H9 (cell line): ENCODE measurements around the gene KRR1. TPM values are rescaled to one million over a fixed set of nuclear protein-coding genes. Genes with fewer than 3 reads are reported as not detected.

Experiments
- DNase-seq: peaks from one replicate; pipeline ENCODE4 v3.0.0-alpha.2; 2017
- H2AFZ ChIP-seq: one replicate; pipeline ENCODE4 v1.6.1; 2013; ENCODE audit warnings: mild to moderate bottlenecking, low read length, control low read depth, moderate library complexity
- H2AK5ac ChIP-seq: 2 replicates; pipeline ENCODE4 v1.6.1; 2013; ENCODE audit warnings: low read length, control low read depth, mixed read lengths; ENCODE audit not compliant: insufficient read length
- H2BK120ac ChIP-seq: one replicate; pipeline ENCODE4 v1.6.1; 2013; ENCODE audit warnings: low read depth, mild to moderate bottlenecking, low read length, control low read depth, inconsistent platforms; ENCODE audit not compliant: poor library complexity, severe bottlenecking
- H2BK12ac ChIP-seq: 2 replicates; pipeline ENCODE4 v1.6.1; 2013; ENCODE audit warnings: low read length, control low read depth, mixed read lengths, low read depth; ENCODE audit not compliant: insufficient read length
- H2BK15ac ChIP-seq: 2 replicates; pipeline ENCODE4 v1.6.1; 2013; ENCODE audit warnings: low read depth, low read length, control low read depth
- H2BK20ac ChIP-seq: one replicate; pipeline ENCODE4 v1.6.1; 2013; ENCODE audit warnings: low read depth, mild to moderate bottlenecking, low read length, control low read depth, inconsistent platforms; ENCODE audit not compliant: poor library complexity, severe bottlenecking
- H2BK5ac ChIP-seq: 2 replicates; pipeline ENCODE4 v1.6.1; 2013; ENCODE audit warnings: low read length, control low read depth, mixed read lengths; ENCODE audit not compliant: insufficient read length
- H3K14ac ChIP-seq: 2 replicates; pipeline ENCODE4 v1.6.1; 2013; ENCODE audit warnings: low read length, control low read depth; ENCODE audit not compliant: insufficient read depth
- H3K18ac ChIP-seq: 2 replicates; pipeline ENCODE4 v1.6.1; 2013; ENCODE audit warnings: low read depth, mild to moderate bottlenecking, mixed read lengths, low read length, control low read depth; ENCODE audit not compliant: insufficient read length
- H3K23ac ChIP-seq: 2 replicates; pipeline ENCODE4 v1.6.1; 2013; ENCODE audit warnings: low read length, control low read depth, mixed read lengths, low read depth; ENCODE audit not compliant: insufficient read length
- H3K23me2 ChIP-seq: 2 replicates; pipeline ENCODE4 v1.6.1; 2013; ENCODE audit warnings: low read depth, mild to moderate bottlenecking, mixed read lengths, low read length, control low read depth; ENCODE audit not compliant: insufficient read length, poor library complexity, severe bottlenecking
- H3K27ac ChIP-seq: 2 replicates; pipeline ENCODE4 v1.5.1; 2013; ENCODE audit warnings: low read length, control low read depth, mixed read lengths, low read depth; ENCODE audit not compliant: insufficient read length
- H3K27me3 ChIP-seq: 2 replicates; pipeline ENCODE4 v1.6.1; 2013; ENCODE audit warnings: low read length, control low read depth, inconsistent platforms; ENCODE audit not compliant: insufficient read depth
- H3K4ac ChIP-seq: 2 replicates; pipeline ENCODE4 v1.6.1; 2013; ENCODE audit warnings: low read depth, mild to moderate bottlenecking, control low read depth, inconsistent platforms, low read length, moderate library complexity
- H3K4me1 ChIP-seq: 2 replicates; pipeline ENCODE4 v1.6.1; 2013; ENCODE audit warnings: low read length, control low read depth, inconsistent platforms; ENCODE audit not compliant: insufficient read depth
- H3K4me2 ChIP-seq: 2 replicates; pipeline ENCODE4 v1.6.1; 2013; ENCODE audit warnings: low read length, control low read depth, mixed read lengths; ENCODE audit not compliant: insufficient read length, insufficient read depth
- H3K56ac ChIP-seq: 2 replicates; pipeline ENCODE4 v1.6.1; 2013; ENCODE audit warnings: low read depth, mild to moderate bottlenecking, mixed read lengths, low read length, control low read depth; ENCODE audit not compliant: insufficient read length
- H3K79me1 ChIP-seq: 2 replicates; pipeline ENCODE4 v1.6.1; 2013; ENCODE audit warnings: low read depth, mild to moderate bottlenecking, moderate library complexity, low read length, control low read depth, inconsistent platforms; ENCODE audit not compliant: insufficient read depth, poor library complexity, severe bottlenecking
- H3K79me2 ChIP-seq: 2 replicates; pipeline ENCODE4 v1.6.1; 2013; ENCODE audit warnings: low read length, control low read depth, inconsistent platforms; ENCODE audit not compliant: insufficient read depth
- H3K9ac ChIP-seq: 2 replicates; pipeline ENCODE4 v1.6.1; 2013; ENCODE audit warnings: low read length, control low read depth, mixed read lengths; ENCODE audit not compliant: insufficient read length; ENCODE audit errors: extremely low read depth
- H3K9me3 ChIP-seq: one replicate; pipeline ENCODE4 v1.6.1; 2013; ENCODE audit warnings: low read depth, low read length, inconsistent platforms; ENCODE audit not compliant: control insufficient read depth
- H3T11ph ChIP-seq: one replicate; pipeline ENCODE4 v1.6.1; 2013; ENCODE audit warnings: mild to moderate bottlenecking, low read length, control low read depth, inconsistent platforms
- H4K20me1 ChIP-seq: one replicate; pipeline ENCODE4 v1.6.1; 2013; ENCODE audit not compliant: control insufficient read depth, insufficient read length, insufficient read depth
- H4K5ac ChIP-seq: 2 replicates; pipeline ENCODE4 v1.6.1; 2013; ENCODE audit warnings: low read depth, mild to moderate bottlenecking, mixed read lengths, low read length, control low read depth; ENCODE audit not compliant: insufficient read length
- H4K8ac ChIP-seq: replicated peaks from 2 replicates; pipeline ENCODE4 v1.6.1; 2013; ENCODE audit warnings: low read length, control low read depth, mixed read lengths, low read depth; ENCODE audit not compliant: insufficient read length
- H4K91ac ChIP-seq: 2 replicates; pipeline ENCODE4 v1.6.1; 2013; ENCODE audit warnings: low read depth, mild to moderate bottlenecking, moderate library complexity, mixed read lengths, low read length, control low read depth; ENCODE audit not compliant: insufficient read length
- H3K27ac Mint-ChIP-seq, 3 experiments: 2 replicates in 2 of 3; 3 replicates in 1 of 3; pipeline ENCODE4 v1.8.0; 2020 to 2021; ENCODE audit warnings: mixed read lengths in 3 of 3, mild to moderate bottlenecking in 1 of 3, moderate library complexity in 1 of 3
- H3K27me3 Mint-ChIP-seq: 2 replicates; pipeline ENCODE4 v1.8.0; 2021; ENCODE audit warnings: low read depth, mild to moderate bottlenecking, moderate library complexity, mixed read lengths
- H3K36me3 Mint-ChIP-seq, 3 experiments: 2 replicates in 2 of 3; 3 replicates in 1 of 3; pipeline ENCODE4 v1.8.0; 2020 to 2021; ENCODE audit warnings: low read depth in 3 of 3, mixed read lengths in 3 of 3; ENCODE audit not compliant: insufficient read depth in 1 of 3
- H3K4me1 Mint-ChIP-seq, 2 experiments: 2 replicates each; pipeline ENCODE4 v1.8.0; 2020; ENCODE audit warnings: mixed read lengths in 2 of 2
- H3K4me3 Mint-ChIP-seq, 2 experiments: 2 replicates in 1 of 2; 3 replicates in 1 of 2; pipeline ENCODE4 v1.8.0; 2020 to 2021; ENCODE audit warnings: mild to moderate bottlenecking in 2 of 2, mixed read lengths in 2 of 2, moderate library complexity in 1 of 2
- H3K9me3 Mint-ChIP-seq, 2 experiments: 2 replicates in 1 of 2; 3 replicates in 1 of 2; pipeline ENCODE4 v1.8.0; 2020; ENCODE audit warnings: mild to moderate bottlenecking in 2 of 2, mixed read lengths in 2 of 2, moderate library complexity in 1 of 2
- CTCF ChIP-seq: fragments of 200-600 bp; sonication (generic); conservative IDR thresholded peaks from 3 replicates; pipeline ENCODE4 v1.8.0; 2021; ENCODE audit warnings: antibody characterized with exemption, mild to moderate bottlenecking
- WGBS: extraction: QIAGEN DNeasy Blood & Tissue Kit; methylation state at CpG from one replicate; pipeline ENCODE4 v1.1.7; 2013; ENCODE audit warnings: missing lambda C conversion rate, low lambda C conversion rate, mixed read lengths; ENCODE audit not compliant: insufficient read length; ENCODE audit errors: extremely low coverage; 5-methylcytosine and 5-hydroxymethylcytosine counted together
- total RNA-seq: library from RNA; stranded (reverse); gene quantifications from 2 replicates; pipeline ENCODE4 v1.2.1, GENCODE V29; 2021

KRR1 gene
- total RNA-seq, 1 experiment from 2014 or later = 88.9 TPM

GRCh38 chr12:75444429-75445136 lies 66.8 kb downstream of the KRR1 start:
- no peak overlapping the region for H3K18ac ChIP-seq
- no peak overlapping the region for H3K4ac ChIP-seq
- H3K23me2 ChIP-seq = no peaks in the 10 kb centered on the region
- no peak overlapping the region for H3K23ac ChIP-seq
- H2AK5ac ChIP-seq = no peak overlapping the region
- no peak for TF ChIP-seq CTCF
- Mint-ChIP-seq H3K27ac (peak overlapping the region in 1 of 3 experiments; percentile 82; a peak in 2 of 7 replicates), H3K27me3 (no peaks in the 10 kb centered on the region; the same call in 1 of the 2 replicates), H3K9me3 (peaks cover 10 to 19% of the 10 kb centered on the region in 2 experiments), H3K4me1 (peaks cover 2 to 4% of the 10 kb centered on the region in 2 experiments; a peak in 1 of 4 replicates), H3K4me3 (no peak overlapping the region), H3K36me3 (peaks cover 6 to 17% (median 15%) of the 10 kb centered on the region in 3 experiments)
- no peak overlapping the region for H4K8ac ChIP-seq
- no peak overlapping the region for H3K4me2 ChIP-seq
- no peak overlapping the region for H4K91ac ChIP-seq
- no peak overlapping the region for H2BK120ac ChIP-seq
- WGBS = no CpG with 5 or more reads among the region's 6 CpGs
- H3K9ac ChIP-seq = no peak overlapping the region
- H3K79me1 ChIP-seq = no peaks in the 10 kb centered on the region
- H2BK20ac ChIP-seq = no peak overlapping the region
- H3K9me3 ChIP-seq = no peaks in the 10 kb centered on the region
- H2BK15ac ChIP-seq = no peak overlapping the region
- DNase-seq = no peak
- no peak overlapping the region for H3K56ac ChIP-seq
- H3K27me3 ChIP-seq = no peaks in the 10 kb centered on the region
- H3K14ac ChIP-seq = no peak overlapping the region
- H2BK12ac ChIP-seq = no peak overlapping the region
- H3K4me1 ChIP-seq = no peaks in the 10 kb centered on the region
- no peaks in the 10 kb centered on the region for H4K20me1 ChIP-seq
- no peak overlapping the region for H3K27ac ChIP-seq
- no peak overlapping the region for H3T11ph ChIP-seq
- H2AFZ ChIP-seq = no peak overlapping the region
- no peaks in the 10 kb centered on the region for H3K79me2 ChIP-seq
- H2BK5ac ChIP-seq = no peak overlapping the region
- no peak overlapping the region for H4K5ac ChIP-seq
